ENCODE data around the gene DIAPH2.

DIAPH2 gene

GRCh38 chrX:96982161-96982560 is 297.5 kb downstream of the DIAPH2 start:
- FAIRE-seq = no peak

- no peak for FAIRE-seq
Observed at GRCh38 chrX:96984538-96984937, 299.9 kb downstream of the DIAPH2 start.

- no peak for FAIRE-seq
Observed at GRCh38 chrX:96985046-96985445, 300.4 kb downstream of the DIAPH2 start.

GRCh38 chrX:96987228-96987627 is 302.6 kb downstream of the DIAPH2 start:
- FAIRE-seq = no peak

GRCh38 chrX:96989830-96990571 is 305.4 kb downstream of the DIAPH2 start:
- no peak for FAIRE-seq

GRCh38 chrX:96994093-96994492 is 309.5 kb downstream of the DIAPH2 start:
- no peak for FAIRE-seq

- no peak for FAIRE-seq
Observed at GRCh38 chrX:96997196-96997595, 312.6 kb downstream of the DIAPH2 start.

- no peak for FAIRE-seq
Observed at GRCh38 chrX:97000682-97001368, 316.2 kb downstream of the DIAPH2 start.

GRCh38 chrX:97006167-97006566 is 321.5 kb downstream of the DIAPH2 start:
- no peak for FAIRE-seq

GRCh38 chrX:97009391-97009790 is 324.7 kb downstream of the DIAPH2 start:
- FAIRE-seq = no peak

GRCh38 chrX:97011540-97011939 is 326.9 kb downstream of the DIAPH2 start:
- FAIRE-seq = no peak

- FAIRE-seq = no peak
Observed at GRCh38 chrX:97016106-97016505, 331.5 kb downstream of the DIAPH2 start.

GRCh38 chrX:97021680-97022079 is 337.0 kb downstream of the DIAPH2 start:
- FAIRE-seq = no peak

- no peak for FAIRE-seq
Observed at GRCh38 chrX:97026406-97026805, 341.8 kb downstream of the DIAPH2 start.

- no peak for FAIRE-seq
Observed at GRCh38 chrX:97027384-97027922, 342.8 kb downstream of the DIAPH2 start.

- no peak for FAIRE-seq
Observed at GRCh38 chrX:97030463-97030862, 345.8 kb downstream of the DIAPH2 start.

GRCh38 chrX:97030947-97031346 is 346.3 kb downstream of the DIAPH2 start:
- FAIRE-seq = no peak

- no peak for FAIRE-seq
Observed at GRCh38 chrX:97039363-97040029, 354.9 kb downstream of the DIAPH2 start.

GRCh38 chrX:97045470-97045869 is 360.8 kb downstream of the DIAPH2 start:
- FAIRE-seq = no peak

GRCh38 chrX:97046867-97047266 is 362.2 kb downstream of the DIAPH2 start:
- FAIRE-seq = no peak

- FAIRE-seq = no peak
Observed at GRCh38 chrX:97050392-97050791, 365.8 kb downstream of the DIAPH2 start.

- FAIRE-seq = no peak
Observed at GRCh38 chrX:97057349-97057909, 372.8 kb downstream of the DIAPH2 start.

GRCh38 chrX:97060020-97060419 is 375.4 kb downstream of the DIAPH2 start:
- no peak for FAIRE-seq

All from G401.6 (cell line).